HG03280 (cell line): ENCODE measurements around the gene CEP120.

ENCODE experiments used
- ATAC-seq: cut with Tn5 transposase; IDR thresholded peaks from one replicate; pipeline ENCODE4 v1.9.1; 2021; ENCODE audit warnings: mild to moderate bottlenecking, moderate library complexity; ENCODE audit not compliant: unreplicated experiment

CEP120 gene

DNA sequence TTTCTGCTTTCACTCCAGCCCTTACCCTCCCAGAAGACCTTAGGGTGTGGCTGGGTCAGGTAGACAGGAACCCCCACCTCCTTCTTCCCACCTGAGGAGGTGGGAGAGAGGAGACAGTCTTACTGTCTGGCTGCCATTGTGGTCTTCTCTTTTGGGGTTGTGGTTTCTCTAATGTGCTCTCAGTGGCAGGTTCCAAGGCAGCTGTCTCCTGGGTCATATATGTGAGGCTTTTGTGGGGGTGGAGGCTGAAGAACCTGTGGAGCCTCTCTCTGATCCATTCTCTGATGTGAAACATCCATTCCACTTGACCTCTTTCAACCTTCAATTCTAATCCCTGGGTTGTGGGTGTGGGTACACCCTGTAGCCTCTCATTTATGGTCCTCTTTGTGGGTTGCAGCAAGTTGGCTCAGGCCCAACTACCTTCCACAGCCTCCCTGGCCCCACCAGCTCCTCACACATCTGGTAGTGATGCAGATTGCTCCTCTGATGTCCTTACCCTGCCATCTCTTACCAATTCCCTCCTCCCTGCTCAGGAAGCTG is 118.4 kb downstream of the CEP120 start:
- ATAC-seq: no peak

DNA sequence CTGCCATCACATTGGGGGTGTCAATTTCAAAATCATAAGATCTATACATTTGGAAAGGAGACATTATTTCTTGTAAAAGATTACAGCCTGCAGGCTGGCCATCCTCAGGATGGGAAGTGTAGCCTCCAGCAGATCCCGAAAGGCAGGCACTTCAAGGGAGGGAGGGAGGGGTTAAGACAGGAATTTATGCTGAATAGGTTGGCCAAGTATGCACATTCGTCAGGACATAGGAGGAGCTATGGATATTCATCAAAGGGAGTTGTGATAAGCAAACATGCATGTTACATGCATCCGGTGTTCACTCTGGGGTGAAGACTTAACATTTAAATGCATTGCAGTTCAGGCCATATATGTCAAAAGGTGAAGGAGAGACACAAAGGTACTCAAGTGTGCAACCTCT is 119.4 kb downstream of the CEP120 start:
- no peak for ATAC-seq

GRCh38 chr5:123300266-123300665 is 122.9 kb downstream of the CEP120 start:
- no peak for ATAC-seq

- ATAC-seq: no peak
These were observed 124.1 kb downstream of the CEP120 start for GRCh38 chr5:123299136-123299535.

GRCh38 chr5:123298335-123299030 is 124.7 kb downstream of the CEP120 start:
- ATAC-seq: no peak

GRCh38 chr5:123297866-123298265 is 125.3 kb downstream of the CEP120 start:
- no peak for ATAC-seq

DNA sequence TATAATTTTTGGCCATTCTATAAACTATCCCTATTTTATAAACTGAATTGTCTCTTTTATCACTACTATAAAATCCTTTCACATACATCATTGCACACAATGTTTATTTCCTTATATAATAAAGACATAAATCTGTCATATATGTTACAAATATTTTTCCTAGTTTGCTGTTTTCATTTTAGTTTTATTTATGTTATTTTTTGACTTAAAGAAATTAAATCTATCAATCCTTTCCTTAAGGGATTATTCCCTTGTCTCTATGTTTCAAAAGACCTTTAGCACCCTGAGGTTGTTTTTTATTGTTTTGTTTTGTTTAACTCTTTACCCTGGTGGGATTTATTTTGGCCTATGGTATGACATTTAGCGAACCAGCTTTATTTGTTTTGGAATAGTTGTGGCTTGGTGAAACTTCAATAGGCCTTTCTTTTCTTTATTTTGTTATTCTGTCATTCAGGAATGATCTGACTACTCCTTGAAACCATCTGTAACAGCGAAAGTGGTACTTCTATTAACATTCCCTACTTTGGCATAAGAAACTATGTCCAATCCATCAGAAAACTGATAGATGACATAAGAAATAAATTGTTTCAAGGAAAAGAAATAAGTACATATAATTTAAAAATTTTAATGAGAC is 125.9 kb downstream of the CEP120 start:
- no peak for ATAC-seq
